CD4-positive, alpha-beta T cell treated with Interleukin-17A for 1 hour (primary cell): Measurements from ENCODE around the gene ELMO1.
A peak's percentile ranks its signal among the peaks of the same experiment; 100 is the strongest.

ENCODE experiments used
- DNase-seq: peaks from one replicate; pipeline ENCODE4 v3.0.0-alpha.2; 2020

The ELMO1 gene

GRCh38 chr7:36887969-36888368 lies 560.7 kb downstream of the ELMO1 start:
- no peak for DNase-seq

DNA sequence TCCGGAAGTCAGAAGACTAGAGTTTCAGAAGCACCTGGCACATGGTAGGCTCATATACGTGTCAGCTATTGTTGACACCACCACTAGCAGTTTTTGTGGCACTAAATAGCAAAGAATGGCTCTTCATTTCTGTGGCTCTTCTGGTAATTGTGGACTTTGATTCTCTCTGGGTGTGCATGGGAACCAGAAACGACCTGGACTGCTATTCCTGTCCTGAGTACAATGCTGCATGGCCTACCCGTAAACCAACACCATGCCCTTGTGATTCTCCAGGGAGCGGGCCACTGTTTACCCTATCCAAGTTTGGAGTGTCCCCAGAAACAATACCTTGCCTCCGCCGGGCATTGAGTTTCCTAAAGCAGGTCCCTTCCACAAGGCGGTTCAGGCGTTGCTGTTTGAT lies 561.4 kb downstream of the ELMO1 start:
- DNase-seq: no peak

DNA sequence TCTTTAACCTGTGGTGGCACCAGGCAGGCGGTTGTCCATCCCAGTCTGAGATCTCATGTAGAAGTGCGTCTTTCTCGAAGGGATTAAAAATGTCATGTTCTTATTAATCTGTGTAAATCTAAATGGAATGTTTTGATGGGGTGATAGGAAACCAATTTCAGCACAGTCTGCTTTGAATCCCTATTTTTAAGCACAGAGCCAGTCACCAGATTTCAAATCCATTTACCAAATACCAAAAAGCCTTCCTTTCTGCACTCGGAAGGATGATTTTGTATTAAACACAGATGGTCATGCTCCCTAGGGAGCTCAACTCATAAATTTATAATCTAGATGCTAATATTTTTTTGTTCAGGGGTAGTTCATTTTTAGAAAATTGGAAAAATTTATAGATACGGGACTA lies 563.8 kb downstream of the ELMO1 start:
- DNase-seq: no peak

GRCh38 chr7:36884351-36884750 lies 564.3 kb downstream of the ELMO1 start:
- no peak for DNase-seq

GRCh38 chr7:36881233-36881874 lies 567.3 kb downstream of the ELMO1 start:
- no peak for DNase-seq

- DNase-seq: no peak
These were observed 568.6 kb downstream of the ELMO1 start for GRCh38 chr7:36880108-36880507.

- DNase-seq: no peak
These were observed 569.6 kb downstream of the ELMO1 start for GRCh38 chr7:36879021-36879420.

- DNase-seq: no peak
These were observed 570.4 kb downstream of the ELMO1 start for GRCh38 chr7:36878288-36878687.

GRCh38 chr7:36875794-36876193 lies 572.9 kb downstream of the ELMO1 start:
- DNase-seq: no peak

- no peak for DNase-seq
These were observed 574.6 kb downstream of the ELMO1 start for GRCh38 chr7:36874041-36874440.

DNA sequence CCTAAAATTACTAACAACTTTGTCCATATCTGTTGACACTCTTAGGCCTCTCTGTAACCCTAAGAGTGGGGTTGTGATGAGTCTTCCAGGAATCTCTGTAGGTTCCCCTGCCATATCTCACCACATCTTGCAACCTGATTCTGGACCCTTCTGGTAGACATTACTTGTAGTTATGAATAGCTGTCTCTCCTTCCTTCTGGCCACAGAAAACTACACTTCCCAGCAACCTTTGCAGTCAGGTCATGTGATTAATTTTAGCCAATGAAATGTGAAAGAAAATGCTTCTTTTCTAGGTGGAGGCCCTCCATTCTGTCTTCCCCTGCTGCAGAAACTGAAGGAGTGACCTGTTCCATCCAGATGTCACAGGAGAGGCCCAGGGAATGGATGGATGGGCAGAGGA lies 576.8 kb downstream of the ELMO1 start:
- peak; percentile 39 for DNase-seq

GRCh38 chr7:36871355-36871738 lies 577.3 kb downstream of the ELMO1 start:
- no peak for DNase-seq

DNA sequence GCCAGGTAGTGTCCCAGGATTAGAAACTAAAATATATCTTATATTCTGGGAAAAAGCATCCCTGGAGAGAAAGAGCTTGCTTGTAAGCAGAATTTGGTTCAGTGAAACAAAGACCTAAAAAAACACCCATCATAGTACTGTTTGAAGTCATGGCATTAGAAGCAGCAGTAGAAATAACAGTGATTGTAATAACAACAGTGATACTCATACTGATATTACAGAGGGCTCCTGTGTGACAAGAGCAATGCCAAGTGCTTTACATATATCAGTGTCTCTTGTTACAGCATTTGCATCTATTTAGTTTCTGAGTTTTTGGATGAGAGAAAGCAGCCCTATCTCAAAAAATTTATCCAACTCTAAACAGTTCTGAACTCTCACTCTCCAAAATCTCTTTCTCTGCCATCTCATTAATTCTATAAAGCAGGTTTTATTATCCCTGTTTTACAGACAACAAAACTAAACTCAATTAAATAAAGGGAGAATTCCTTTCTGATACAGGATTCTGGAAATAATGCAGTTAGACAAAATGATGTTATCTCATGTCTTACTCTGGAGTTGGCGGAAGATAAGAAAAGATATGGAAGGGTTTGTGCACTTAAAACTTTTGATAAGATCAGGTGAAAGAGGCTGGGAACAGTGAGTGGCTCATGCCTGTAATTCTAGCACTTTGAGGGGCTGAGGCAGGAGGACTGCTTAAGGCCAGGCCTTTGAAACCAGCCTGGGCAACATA lies 577.9 kb downstream of the ELMO1 start:
- no peak for DNase-seq

- DNase-seq: no peak
These were observed 579.8 kb downstream of the ELMO1 start for GRCh38 chr7:36868727-36869411.

DNA sequence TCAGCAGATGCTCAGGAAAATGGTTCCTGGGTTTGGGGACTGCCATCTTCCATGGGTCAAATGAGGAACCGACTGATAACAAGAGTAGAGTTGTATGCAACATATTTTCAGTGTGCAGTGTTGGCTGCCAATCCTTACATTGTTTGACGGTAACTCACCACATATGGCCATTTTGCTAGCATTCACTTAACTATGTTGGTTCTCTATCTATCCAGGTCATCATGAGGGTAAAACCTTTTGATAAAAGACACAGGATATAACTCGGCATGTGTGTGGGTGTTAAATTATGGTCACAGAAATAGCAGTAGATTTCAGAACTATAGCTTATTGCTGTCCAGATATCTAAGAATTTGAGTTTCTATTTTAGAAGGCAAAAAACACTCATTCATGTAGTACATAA lies 583.6 kb downstream of the ELMO1 start:
- peak; percentile 23 for DNase-seq

- DNase-seq: peak; percentile 51
These were observed 584.6 kb downstream of the ELMO1 start for GRCh38 chr7:36863901-36864701.

DNA sequence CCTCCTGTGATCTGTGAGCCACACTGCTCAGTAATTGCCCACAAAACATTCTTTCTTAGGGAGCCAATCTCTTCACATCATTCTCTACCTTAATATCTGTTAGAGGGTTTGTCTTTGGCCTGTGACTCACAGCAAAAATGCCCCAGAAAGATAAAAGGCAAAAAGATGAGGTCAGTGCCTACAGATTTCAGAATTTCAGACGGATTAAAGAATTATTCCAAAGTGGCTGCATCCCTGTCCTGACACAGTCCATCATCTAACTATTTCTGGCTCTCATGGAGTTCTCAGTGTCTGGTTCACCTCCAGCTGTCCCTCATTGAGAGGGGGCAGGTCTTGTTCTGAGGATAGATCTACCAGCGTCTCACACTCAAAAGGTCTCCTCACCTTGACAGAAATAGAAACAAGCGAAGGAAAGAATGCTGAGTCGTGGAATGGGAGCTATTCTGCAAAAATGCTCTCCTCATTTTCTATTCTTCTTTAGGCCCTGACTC lies 585.8 kb downstream of the ELMO1 start:
- DNase-seq: no peak

GRCh38 chr7:36861656-36862055 lies 587.0 kb downstream of the ELMO1 start:
- DNase-seq: no peak

DNA sequence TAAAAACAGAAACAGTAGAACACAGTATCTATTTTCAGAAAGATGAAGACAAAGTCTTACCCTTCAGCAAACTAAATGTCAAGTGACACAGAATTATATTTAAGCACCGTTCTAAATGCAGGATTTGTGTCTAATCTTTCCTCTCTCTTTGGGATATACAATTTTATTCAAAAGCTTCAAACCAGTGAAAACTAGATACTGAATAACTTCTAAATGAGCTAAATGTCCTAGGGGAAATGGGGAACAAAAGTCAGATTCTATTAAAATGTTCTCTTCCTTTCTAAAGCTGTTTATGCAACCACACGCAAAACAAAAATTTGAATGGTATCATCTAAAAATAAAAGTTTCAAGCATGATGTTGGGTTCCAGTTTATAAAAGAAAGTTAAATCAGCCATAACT lies 588.0 kb downstream of the ELMO1 start:
- no peak for DNase-seq

- no peak for DNase-seq
These were observed 593.3 kb downstream of the ELMO1 start for GRCh38 chr7:36855330-36855729.

GRCh38 chr7:36854652-36855051 lies 594.0 kb downstream of the ELMO1 start:
- no peak for DNase-seq

DNA sequence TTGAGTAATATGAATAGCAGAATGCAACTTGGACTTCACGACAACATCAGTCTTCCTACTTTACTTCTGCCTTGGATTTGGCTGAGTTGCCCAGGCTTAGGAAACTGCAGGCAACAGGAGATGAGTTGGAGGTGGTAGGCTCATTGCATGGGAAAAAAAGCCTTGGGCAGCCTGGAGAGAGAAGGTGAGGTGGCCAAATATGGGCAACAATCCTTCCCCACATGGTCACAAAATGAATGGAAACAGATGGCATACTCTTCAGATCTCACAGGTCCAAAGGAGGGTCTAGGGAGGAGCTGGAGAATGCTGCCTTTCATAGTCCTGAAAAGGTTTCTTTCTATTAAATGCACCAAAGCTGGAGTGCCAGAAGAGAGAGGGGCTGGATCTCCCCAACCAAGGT lies 595.7 kb downstream of the ELMO1 start:
- no peak for DNase-seq

DNA sequence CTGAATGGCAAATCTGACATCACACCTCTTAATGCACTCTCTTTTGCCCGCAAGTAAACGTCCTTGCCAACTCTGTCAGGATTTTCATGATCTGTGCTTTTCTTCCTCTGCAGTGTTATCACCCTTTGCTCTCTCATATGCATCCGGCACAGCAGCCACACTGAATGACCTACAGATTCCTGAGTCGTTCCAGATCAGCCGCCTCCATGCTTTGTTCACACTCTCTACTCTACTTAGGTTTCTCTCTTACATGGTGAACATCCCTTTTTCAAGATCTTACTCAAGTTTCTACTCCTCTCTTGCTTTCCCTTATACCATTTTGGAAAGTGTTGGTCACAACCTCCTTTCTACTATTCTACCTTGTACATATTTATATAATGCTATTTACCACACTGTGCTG lies 596.6 kb downstream of the ELMO1 start:
- no peak for DNase-seq
